Right renal pelvis (tissue), 4 donors: ENCODE results near the gene ARHGEF1. TPM values are rescaled to one million over a fixed set of nuclear protein-coding genes. Genes with fewer than 3 reads are reported as not detected.
"Not testable (repeated sequence)": the region's sequence is repeated elsewhere in the genome, so short reads cannot be mapped to it uniquely, and the experiment has no call there.

ENCODE experiments used
- DNase-seq, 4 donors: peaks; one replicate each; pipeline ENCODE4 v3.0.0-alpha.2; 2013; ENCODE audit warnings: low read depth in 4 of 4, low spot score in 3 of 4, missing footprints in 1 of 4
- polyA plus RNA-seq, 4 donors: library from polyadenylated mRNA; unstranded; fragments of 120-200 nt; gene quantifications; one replicate each; pipeline ENCODE4 v1.2.1, GENCODE V29; 2013; ENCODE audit not compliant: insufficient read length in 4 of 4

ARHGEF1 gene
- polyA plus RNA-seq, 4 donors = 39.1 to 59.6 (median 47.1) TPM

GRCh38 chr19:41927497-41928192 lies 44.7 kb downstream of the ARHGEF1 start:
- DNase-seq = peak in 1 of 4 donors; percentile 5

DNA sequence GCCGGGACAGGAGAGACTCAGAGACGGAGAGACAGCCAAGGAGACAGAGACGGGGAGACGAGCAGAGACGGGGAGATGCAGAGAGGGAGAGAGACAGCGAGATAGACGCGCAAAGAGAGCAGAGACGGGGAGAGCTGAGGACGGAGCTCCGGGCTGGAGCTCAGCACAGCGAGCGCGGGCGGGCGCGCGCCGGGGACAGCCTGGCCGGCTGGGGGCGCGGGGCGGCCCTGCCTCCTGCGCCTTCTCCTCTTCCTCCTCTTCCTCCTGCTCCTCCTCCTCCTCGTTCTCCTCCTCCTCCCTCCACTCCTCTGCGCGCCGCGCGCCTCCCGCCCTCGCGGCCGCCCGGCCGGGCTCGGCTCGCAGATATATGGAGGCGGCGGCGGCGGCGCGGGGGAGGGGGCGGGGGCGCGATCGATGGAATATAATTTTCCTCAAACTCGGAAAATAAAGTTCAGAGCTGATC lies 45.3 kb downstream of the ARHGEF1 start, which contains the start of gene ERFL:
TSS of gene ERFL (minus strand) at position 229 of the 463 bp plus-strand sequence. CDS start 15,530 bp downstream, outside the sequence.
- DNase-seq = no peak

GRCh38 chr19:41928754-41929535 lies 46.0 kb downstream of the ARHGEF1 start:
- no peak for DNase-seq

DNA sequence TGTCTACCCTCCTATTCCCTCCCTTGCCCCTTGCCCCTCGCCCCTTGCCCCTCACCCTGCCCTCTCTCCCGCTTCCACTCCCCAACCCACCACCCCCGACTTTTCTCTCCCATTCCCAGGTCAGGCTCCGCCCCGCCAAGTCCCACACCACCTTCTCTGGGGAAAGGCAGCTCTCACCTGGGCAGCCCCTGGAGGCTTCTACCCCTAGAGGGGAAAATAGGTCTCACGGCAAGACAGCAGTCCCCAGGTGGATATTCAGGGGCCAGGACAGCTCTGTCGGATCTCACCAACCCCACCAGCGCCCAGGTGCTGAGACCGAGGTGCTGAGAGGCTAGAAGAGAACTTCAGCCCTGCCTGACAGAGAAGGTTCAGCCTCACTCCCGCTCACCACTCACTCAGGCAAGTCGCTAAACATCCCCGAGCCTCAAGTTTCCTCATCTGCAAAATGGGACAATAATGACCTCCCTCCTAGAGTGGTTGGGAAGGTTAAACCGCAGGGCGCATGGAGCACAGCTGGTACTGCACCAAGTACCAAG lies 46.6 kb downstream of the ARHGEF1 start:
- no peak for DNase-seq

- no peak for DNase-seq
Observed at GRCh38 chr19:41930322-41930722, 47.3 kb downstream of the ARHGEF1 start.

GRCh38 chr19:41930926-41931592 lies 48.1 kb downstream of the ARHGEF1 start:
- DNase-seq = no peak

GRCh38 chr19:41932259-41932719 lies 49.3 kb downstream of the ARHGEF1 start:
- DNase-seq = no peak

DNA sequence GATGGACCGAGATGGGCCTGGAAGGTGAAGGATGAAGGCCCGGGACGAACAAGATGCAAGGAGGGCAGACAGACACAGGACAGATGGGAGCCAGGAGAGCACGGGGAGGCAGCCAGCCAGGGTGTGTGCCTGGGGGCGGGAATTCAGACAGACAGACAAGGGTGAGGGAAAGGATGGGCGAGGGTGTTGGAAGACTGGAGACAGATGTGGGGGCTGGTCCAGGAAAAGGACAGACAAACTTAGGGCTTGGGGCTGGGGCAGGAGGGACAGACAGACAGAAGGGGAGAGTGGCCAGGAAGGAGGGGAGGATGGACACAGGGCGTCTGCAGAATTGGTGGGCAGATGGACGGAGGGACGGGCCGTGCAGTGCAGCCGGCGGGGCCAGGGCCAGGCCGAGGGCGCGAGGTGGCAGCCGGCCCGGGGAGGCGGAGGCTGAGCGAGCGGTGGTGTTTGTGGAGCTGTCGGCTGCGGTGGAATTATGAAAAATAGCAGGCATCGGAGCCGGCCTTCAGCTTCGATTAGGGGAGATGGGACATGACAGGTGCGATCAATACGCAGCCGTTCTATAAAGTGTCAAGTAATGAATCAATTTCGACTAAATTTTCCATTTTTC lies 49.8 kb downstream of the ARHGEF1 start:
- DNase-seq = no peak

DNA sequence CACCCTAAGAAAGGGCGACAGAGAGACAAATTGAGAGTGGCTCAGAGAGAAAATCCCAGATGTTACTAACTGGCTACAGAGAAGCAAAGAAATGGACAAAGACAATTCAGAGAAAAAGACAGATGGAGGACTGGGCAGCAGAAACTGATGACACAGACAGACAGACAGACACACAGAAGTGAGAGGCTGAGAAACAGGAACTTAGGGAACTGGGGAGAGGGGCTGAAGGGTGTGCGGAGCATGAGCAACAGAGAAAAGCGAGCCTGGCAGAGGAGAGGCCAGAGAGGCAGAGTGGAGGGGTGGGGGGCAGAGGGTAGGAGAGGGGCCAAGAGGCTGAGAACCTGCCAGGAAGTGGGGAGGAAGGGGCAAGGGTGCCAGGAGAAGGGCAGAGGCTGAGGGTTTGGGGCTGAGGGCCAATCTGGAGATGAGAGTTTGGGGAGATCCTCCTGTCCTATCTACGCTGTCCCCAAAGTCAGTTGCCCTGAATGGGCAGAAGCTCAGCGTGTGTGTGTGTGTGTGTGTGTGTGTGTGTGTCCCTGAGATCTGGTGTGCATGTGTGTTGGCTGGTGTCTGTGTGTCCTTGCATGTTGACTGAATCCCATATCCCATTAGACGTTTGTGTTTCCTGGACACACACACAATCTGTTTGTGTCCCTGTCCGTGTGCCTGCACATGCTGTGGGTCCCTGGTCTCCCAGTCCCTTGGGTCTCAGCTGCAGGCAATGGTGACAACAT lies 50.9 kb downstream of the ARHGEF1 start:
- DNase-seq = no peak

DNA sequence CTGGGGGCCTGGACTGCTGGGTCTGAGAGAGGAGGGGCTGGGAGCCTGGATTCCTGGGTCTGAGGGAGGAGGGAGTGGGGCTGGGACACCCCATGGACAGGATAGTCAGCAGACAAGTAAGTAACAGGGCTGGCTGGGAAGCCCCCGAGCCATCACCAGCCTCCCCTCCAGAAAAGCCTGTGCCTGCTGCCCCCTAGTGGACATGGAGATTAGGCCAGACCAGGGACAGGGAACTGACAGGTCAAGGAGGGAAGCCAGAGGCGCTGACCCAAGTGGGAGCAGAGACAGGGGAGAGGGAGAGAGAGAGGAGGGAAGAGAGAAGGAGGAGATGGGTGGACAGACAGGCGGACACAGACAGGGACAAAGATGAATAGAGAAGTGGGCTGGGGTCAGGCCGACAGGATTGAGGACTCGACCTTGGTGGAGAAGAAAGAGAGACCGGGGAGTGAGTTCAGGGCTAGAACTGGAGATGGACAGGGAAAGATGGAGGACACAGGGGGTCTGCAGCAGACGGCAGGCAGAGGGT lies 51.9 kb downstream of the ARHGEF1 start:
- peak in 1 of 4 donors; percentile 15 for DNase-seq

DNA sequence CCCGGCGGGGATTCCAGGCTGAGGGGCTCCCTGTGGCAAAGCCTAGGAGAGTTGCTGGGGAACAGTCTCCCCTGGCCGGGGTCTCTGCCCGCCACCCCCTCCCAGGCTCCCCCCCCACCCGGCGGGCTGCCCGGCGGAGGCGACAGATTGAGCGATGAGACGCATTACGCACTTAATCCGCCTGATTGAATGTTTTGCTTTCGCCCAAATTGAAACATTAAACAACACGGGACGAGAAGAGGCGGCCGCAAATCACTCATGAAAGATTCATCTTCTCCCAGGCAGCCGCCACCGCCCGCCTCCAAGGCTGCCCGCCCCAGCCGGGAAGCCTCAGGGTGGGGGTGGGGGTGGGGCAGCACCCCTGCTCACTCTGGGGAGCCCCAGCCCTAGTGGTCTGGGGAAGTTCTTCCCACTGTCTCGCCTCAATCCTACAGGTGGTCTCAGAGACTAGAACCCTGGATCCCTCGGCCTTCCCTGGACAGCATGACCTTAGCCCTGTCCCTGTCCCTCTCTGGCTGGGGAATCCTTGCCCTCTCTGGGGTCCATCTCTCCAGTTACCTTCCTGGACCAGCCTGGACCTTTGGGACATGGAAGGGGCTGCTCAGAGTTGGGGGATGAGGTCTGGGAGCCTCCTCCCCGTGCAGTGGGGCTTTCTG lies 52.9 kb downstream of the ARHGEF1 start:
- DNase-seq = no peak

DNA sequence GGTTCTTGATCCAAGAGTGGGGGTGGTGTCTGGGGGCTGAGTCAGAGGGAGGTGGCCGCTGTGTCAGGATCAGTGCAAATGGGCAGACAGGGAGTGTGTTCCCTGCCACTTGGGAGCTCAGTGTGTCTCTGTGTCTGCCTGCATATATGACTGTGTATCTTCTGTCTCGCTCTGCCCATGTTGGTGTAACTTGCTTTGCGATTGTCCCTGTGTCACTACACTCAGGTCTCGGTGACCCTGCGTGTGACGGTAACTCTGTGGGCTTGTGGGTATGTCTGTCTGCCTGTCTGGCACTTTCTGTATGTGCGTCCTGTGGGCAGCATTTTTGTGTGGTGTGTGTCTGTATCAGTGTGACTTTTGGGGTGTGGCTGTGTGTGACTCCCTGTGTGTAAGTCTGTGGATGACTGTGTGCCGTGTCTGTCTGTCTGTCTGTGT lies 53.4 kb downstream of the ARHGEF1 start:
- no peak for DNase-seq

DNA sequence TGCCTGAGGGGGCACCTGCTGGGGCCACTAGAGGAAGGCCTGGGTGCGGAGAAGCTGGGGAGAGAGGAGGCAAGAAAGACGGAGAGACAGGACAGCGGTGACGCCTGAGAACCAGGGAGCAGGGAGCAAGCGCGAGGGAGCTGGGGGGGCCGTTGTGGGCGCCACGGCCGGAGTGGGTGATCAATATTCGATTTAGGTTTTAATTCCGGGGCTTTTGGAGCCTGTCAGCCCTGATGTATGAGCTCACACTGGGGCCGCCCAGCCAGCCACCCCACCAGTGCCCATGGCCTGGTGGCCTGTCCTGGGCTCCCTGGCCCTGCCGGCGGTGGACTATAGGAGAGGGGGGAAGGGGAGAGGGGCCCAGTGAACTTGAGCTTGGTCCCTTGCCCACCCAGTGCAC lies 54.0 kb downstream of the ARHGEF1 start:
- no peak for DNase-seq

DNA sequence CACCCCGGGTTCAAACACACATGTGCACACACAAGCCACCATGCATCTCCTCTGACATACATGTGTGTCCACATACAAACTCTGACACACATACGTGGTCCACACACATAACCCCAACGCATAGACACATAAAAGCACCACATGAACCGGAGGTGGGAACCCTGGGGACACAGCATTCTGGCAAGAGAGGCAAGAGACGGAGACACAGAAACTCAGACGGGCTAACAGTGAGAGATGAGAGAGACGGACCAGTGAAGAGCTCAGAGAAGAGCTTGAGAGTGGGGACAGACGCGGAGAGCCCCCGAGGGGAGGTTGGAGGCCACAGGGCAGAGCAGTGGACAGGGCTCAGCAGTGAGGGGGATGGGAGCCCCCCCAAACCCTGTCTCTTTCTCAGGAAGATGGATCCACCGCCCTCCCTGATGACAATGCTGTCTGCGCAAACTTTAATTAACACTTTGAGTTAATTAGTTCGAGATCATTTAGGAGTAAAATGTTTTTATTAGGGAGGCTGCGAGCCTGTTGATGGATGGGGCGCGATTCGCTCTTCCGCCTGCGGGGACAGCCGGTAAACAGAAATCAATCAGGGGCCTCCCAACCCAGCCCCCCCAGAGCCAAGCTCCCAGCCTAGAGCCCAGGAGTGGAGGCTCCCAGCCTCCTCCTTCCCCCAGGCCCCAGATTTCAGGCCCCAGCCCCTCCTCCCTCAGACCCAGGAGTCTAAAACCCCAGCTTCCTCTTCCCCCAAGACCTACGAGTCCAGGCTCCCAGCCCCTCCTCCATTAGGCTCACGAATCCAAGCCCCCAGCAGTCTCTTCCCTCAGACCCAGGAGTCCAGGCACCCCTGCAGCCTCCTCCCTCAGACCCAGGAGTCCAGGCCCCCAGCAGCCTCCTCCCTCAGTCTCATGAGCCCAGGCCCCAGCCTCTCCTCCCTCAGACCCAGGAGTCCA lies 54.8 kb downstream of the ARHGEF1 start:
- no peak for DNase-seq

- DNase-seq = not testable (repeated sequence)
Observed at GRCh38 chr19:41939209-41939608, 56.2 kb downstream of the ARHGEF1 start.

- DNase-seq = peak in 1 of 4 donors; percentile 30
Observed at GRCh38 chr19:41939861-41940730, 57.1 kb downstream of the ARHGEF1 start.
